Muscle layer of duodenum (tissue), 2 donors: ENCODE results near the gene PNPLA5.

ENCODE experiments used
- H3K27ac ChIP-seq: one replicate; pipeline ENCODE4 v1.7.0; 2013; ENCODE audit warnings: mild to moderate bottlenecking, low read length
- H3K27me3 ChIP-seq: one replicate; pipeline ENCODE4 v1.7.0; 2013; ENCODE audit warnings: low read depth, mild to moderate bottlenecking, control low read depth, low read length
- H3K36me3 ChIP-seq, 2 donors: one replicate each; pipeline ENCODE4 v1.7.0; 2013; ENCODE audit warnings: low read length in 2 of 2, control low read depth in 1 of 2, mild to moderate bottlenecking in 1 of 2; ENCODE audit not compliant: insufficient read depth in 2 of 2, control insufficient read depth in 1 of 2
- H3K4me1 ChIP-seq, 2 donors: one replicate each; pipeline ENCODE4 v1.7.0; 2013; ENCODE audit warnings: low read length in 2 of 2, mild to moderate bottlenecking in 2 of 2, control low read depth in 1 of 2, moderate library complexity in 1 of 2; ENCODE audit not compliant: insufficient read depth in 2 of 2, control insufficient read depth in 1 of 2
- H3K4me3 ChIP-seq, 2 donors: one replicate each; pipeline ENCODE4 v1.7.0; 2013; ENCODE audit warnings: low read length in 2 of 2, low read depth in 1 of 2, mild to moderate bottlenecking in 1 of 2
- H3K9me3 ChIP-seq, 2 donors: one replicate each; pipeline ENCODE4 v1.7.0; 2013; ENCODE audit warnings: low read length in 2 of 2, control low read depth in 1 of 2, mild to moderate bottlenecking in 1 of 2; ENCODE audit not compliant: control insufficient read depth in 1 of 2
- donor health status: healthy.

Gene PNPLA5

DNA sequence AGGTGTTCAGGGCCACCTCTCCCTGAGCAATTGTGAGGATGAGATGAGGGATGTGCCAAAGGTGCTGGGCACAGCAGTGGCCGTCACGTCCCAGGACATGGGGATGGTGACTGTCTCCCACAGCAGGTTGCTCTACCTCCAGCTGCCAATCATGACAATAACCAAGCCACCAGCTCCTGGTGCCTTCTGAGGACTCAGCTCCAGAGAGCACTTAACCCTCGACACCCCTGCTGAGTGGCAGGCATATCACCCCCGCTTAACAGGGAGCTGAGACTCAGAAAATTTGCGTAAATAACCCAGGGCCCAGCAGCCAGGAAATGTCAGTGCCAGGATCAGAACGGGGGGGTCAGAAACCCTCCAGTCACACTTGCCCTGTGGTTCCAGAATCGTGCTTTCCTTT is 8.4 kb upstream of the PNPLA5 start:
- Histone ChIP-seq H3K4me1 (no peaks in the 10 kb centered on the region), H3K9me3 (no peaks in the 10 kb centered on the region), H3K4me3 (no peak overlapping the region), H3K27me3 (no peaks in the 10 kb centered on the region), H3K27ac (no peak overlapping the region), H3K36me3 (no peaks in the 10 kb centered on the region)

GRCh38 chr22:43897751-43898261 is 6.0 kb upstream of the PNPLA5 start:
- Histone ChIP-seq H3K27ac (no peak overlapping the region), H3K27me3 (peaks cover 6% of the 10 kb centered on the region), H3K36me3 (no peaks in the 10 kb centered on the region), H3K4me3 (no peak overlapping the region), H3K4me1 (no peaks in the 10 kb centered on the region), H3K9me3 (no peaks in the 10 kb centered on the region)

DNA sequence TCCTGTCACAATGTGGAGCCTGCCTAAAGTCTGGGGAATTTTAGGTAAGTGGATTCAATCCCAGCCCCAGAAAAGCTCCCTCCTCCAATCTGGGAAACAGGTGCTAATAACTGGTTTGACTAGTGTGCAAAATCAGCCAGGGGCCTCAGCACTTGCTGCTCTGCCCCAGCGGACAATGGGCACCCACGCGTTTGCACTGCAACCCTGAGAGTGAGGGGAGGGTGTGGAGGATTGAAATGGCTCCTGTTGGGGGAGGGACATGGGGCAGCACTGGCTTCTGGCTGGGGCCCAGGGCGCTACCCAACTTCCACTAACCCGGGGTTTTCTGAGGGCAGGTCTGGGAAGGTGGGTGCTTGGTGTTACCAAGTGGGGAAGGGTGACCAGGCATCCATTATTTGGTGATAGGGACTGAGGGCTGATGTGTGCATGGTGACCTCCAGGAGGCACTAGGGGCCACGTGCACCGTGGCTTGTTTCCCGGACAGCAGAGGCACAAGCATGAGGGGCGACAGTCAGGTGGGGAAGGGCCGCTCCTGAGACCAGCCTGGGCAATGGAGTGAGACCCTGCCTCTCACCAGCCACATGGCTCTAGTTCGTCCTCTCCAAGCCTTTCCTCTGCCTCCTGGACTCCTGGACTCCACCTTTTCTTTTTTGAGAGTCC is 4.3 kb upstream of the PNPLA5 start:
- Histone ChIP-seq H3K27ac (no peak overlapping the region), H3K4me1 (peaks cover 0 to 6% of the 10 kb centered on the region in 2 donors), H3K27me3 (peaks cover 19% of the 10 kb centered on the region), H3K9me3 (no peaks in the 10 kb centered on the region), H3K36me3 (no peaks in the 10 kb centered on the region), H3K4me3 (no peak overlapping the region)

DNA sequence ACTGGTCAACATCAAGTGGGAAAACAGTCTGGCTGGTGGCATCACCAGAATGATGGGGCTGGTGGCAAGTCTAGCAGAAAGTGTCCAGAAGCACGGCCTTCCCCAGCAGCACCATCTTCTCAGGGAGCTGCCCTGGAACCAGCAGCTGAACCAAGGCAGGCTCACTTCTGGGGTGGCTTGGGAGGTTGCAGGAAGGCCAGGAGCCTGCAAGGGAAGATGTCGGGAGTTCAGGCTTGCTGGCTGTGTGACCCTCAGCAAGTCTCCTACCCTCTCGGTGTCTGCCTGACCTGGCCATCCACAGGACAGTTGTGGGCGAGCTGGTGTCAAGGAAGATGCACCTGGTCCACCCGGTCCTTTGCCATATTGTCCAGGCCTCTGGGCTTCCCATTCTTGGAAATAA is 2.3 kb upstream of the PNPLA5 start:
- H3K4me3 ChIP-seq, result no peak overlapping the region
- H3K27me3 ChIP-seq, result peaks cover 39% of the 10 kb centered on the region
- H3K27ac ChIP-seq, result no peak overlapping the region
- no peaks in the 10 kb centered on the region for H3K9me3 ChIP-seq
- no peaks in the 10 kb centered on the region for H3K36me3 ChIP-seq
- peaks cover 0 to 9% of the 10 kb centered on the region in 2 donors for H3K4me1 ChIP-seq

GRCh38 chr22:43893266-43893665 is 1.5 kb upstream of the PNPLA5 start:
- Histone ChIP-seq H3K4me1 (peaks cover 0 to 9% of the 10 kb centered on the region in 2 donors), H3K4me3 (no peak overlapping the region), H3K27me3 (peaks cover 43% of the 10 kb centered on the region), H3K9me3 (no peaks in the 10 kb centered on the region), H3K27ac (no peak overlapping the region), H3K36me3 (no peaks in the 10 kb centered on the region)

DNA sequence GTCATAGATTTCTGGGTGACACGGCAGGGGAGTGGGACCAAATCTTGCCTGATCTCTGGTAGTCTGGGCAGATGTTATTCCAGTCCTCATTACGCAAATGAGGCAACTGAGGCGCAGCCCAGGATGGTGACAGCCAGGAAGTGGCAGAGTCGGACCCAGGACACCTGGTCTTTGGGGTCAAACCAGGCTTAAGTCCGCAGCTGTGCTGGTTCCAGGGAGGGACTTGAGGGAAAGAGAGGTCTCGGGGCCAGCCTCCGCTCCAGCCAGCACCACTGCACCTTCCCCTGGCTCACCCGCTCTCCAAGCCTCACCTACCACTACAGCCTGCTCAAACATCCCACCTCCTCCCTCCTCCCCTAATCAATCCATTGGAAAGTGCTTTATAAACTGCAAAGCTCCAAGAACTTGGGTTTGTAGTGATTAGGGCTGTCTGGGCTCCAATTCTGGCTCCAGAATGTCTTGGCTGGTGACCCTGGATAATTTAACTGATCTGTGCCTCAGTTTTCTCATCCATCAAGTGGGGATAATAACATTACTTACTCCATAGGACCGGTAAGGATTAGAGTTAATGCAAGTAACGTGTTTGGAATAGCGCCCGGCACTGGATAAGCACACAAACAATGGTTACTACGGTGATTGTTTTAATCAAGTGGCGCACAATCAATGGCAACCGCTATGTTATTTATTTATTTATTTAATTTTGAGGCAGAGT is 526 bp upstream of the PNPLA5 start:
- Histone ChIP-seq H3K27me3 (peaks cover 43% of the 10 kb centered on the region), H3K4me3 (no peak overlapping the region), H3K4me1 (peaks cover 0 to 9% of the 10 kb centered on the region in 2 donors), H3K9me3 (no peaks in the 10 kb centered on the region), H3K27ac (no peak overlapping the region), H3K36me3 (no peaks in the 10 kb centered on the region)

DNA sequence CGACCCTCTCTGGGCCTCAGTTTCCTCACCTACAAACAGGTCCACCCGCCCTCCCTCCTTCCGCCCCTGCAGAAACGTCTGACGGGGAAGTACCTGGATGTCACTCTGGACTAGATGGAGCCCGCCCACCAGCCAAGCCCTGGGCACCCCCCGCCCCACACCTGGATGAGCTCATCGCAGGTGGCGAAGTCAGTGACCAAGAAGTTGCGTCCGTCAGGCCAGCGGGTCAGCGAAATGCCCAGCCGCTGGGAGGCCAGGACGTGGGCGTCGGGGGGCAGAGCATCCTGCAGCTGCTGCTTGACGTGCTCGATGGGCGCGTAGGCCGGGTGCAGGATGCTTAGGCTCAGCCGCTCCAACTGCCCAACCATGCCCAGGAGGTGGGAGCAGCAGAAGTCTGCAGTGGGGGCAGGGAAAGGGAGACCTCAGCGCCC is 897 bp downstream of the PNPLA5 start:
- H3K27me3 ChIP-seq, result peaks cover 43% of the 10 kb centered on the region
- peaks cover 0 to 9% of the 10 kb centered on the region in 2 donors for H3K4me1 ChIP-seq
- H3K4me3 ChIP-seq, result no peak overlapping the region
- H3K9me3 ChIP-seq, result no peaks in the 10 kb centered on the region
- no peaks in the 10 kb centered on the region for H3K36me3 ChIP-seq
- no peak overlapping the region for H3K27ac ChIP-seq

- Histone ChIP-seq H3K4me1 (peaks cover 0 to 9% of the 10 kb centered on the region in 2 donors), H3K27me3 (peaks cover 43% of the 10 kb centered on the region), H3K27ac (no peak overlapping the region), H3K9me3 (no peaks in the 10 kb centered on the region), H3K36me3 (no peaks in the 10 kb centered on the region), H3K4me3 (no peak overlapping the region)
Measured at GRCh38 chr22:43889860-43890253, 2.0 kb downstream of the PNPLA5 start.

DNA sequence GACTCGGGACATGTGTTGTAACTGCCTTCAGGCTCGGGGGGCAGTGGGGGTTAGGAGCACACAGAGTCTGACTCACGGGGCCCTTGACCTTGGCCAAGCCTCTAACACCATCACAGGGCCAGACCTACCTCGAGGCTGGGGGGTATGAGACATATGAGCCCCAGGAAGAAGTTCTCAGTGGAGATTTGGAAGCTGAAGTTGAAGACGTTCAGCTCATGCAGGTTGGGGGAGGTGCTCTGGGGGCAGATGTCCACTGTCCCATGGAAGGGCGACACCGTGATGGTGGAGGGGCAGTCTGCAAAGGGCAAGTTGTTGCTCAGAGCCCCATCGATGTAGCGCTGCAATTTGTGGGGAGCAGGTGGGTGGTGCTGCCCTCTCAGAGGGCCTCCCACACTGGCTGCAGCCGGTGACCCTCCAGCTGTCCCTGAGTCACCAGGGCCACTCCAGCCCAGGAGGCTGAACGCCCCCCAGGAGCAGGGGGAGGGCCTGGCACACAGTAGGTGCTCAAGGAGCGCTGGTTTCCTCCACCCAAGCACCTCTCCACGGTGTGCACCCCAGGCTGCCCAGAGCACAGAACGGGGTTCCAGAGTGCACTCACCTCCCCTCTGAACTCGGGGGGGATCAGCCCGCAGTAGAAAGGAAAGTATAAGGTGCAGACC is 2.5 kb downstream of the PNPLA5 start:
- H3K27me3 ChIP-seq, result peaks cover 43% of the 10 kb centered on the region

DNA sequence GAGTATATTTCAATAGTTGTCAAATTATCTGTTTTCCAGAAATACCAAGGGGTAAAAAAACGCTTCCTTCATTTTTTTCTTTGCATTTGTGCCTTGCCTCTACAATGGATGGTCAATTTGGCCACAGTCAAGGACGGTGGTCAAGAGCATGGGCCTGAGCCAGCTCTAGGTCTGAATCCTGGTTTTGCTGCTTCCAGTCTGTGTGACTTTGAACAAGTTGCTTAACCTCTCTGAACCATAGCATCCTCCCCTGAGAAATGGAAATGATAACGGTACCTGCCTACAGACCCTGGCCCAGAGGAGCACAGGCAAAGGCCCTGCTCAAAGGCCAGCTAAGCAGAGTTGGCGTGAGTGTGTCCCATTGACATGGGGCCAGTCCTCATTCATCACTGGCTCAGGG is 3.1 kb downstream of the PNPLA5 start:
- Histone ChIP-seq H3K36me3 (no peaks in the 10 kb centered on the region), H3K4me3 (no peak overlapping the region), H3K9me3 (no peaks in the 10 kb centered on the region), H3K27ac (no peak overlapping the region), H3K4me1 (peaks cover 0 to 9% of the 10 kb centered on the region in 2 donors), H3K27me3 (peaks cover 43% of the 10 kb centered on the region)

More for the DNA sequence above, 2.5 kb downstream of the PNPLA5 start:
- H3K4me1 ChIP-seq, result peaks cover 0 to 9% of the 10 kb centered on the region in 2 donors
- no peaks in the 10 kb centered on the region for H3K9me3 ChIP-seq
- no peak overlapping the region for H3K27ac ChIP-seq
- H3K36me3 ChIP-seq, result no peaks in the 10 kb centered on the region
- H3K4me3 ChIP-seq, result no peak overlapping the region

GRCh38 chr22:43887391-43887790 is 4.4 kb downstream of the PNPLA5 start:
- Histone ChIP-seq H3K4me3 (no peak overlapping the region), H3K27ac (no peak overlapping the region), H3K36me3 (no peaks in the 10 kb centered on the region), H3K9me3 (no peaks in the 10 kb centered on the region), H3K27me3 (peaks cover 37% of the 10 kb centered on the region), H3K4me1 (peaks cover 0 to 9% of the 10 kb centered on the region in 2 donors)
